WI38 (cell line): ENCODE measurements around the gene ANGPTL2.

Experiments used
- H3K4me3 ChIP-seq: 2 replicates; pipeline ENCODE4 v1.5.1; 2011; ENCODE audit warnings: low read depth, mild to moderate bottlenecking, control low read depth, low read length
- CTCF ChIP-seq: IDR thresholded peaks from 2 replicates; pipeline ENCODE4 v1.5.1; 2012; ENCODE audit warnings: low read depth, mild to moderate bottlenecking, control low read depth, low read length

Gene ANGPTL2

GRCh38 chr9:127130235-127130634, 7.8 kb upstream of the ANGPTL2 start:
- TF ChIP-seq CTCF = no peak

GRCh38 chr9:127129718-127130085, 7.3 kb upstream of the ANGPTL2 start:
- no peak for TF ChIP-seq CTCF
- no peak overlapping the region for H3K4me3 ChIP-seq

More at GRCh38 chr9:127130235-127130634, 7.8 kb upstream of the ANGPTL2 start:
- H3K4me3 ChIP-seq = no peak overlapping the region

GRCh38 chr9:127129073-127129717, 6.8 kb upstream of the ANGPTL2 start:
- no peak overlapping the region for H3K4me3 ChIP-seq
- no peak for TF ChIP-seq CTCF

- no peak for TF ChIP-seq CTCF
- H3K4me3 ChIP-seq = no peak overlapping the region
Measured at GRCh38 chr9:127128341-127129072, 6.1 kb upstream of the ANGPTL2 start.

- no peak overlapping the region for H3K4me3 ChIP-seq
- no peak for TF ChIP-seq CTCF
Measured at GRCh38 chr9:127126971-127127370, 4.5 kb upstream of the ANGPTL2 start.

- TF ChIP-seq CTCF = no peak
- H3K4me3 ChIP-seq = no peak overlapping the region
Measured at GRCh38 chr9:127124792-127125191, 2.4 kb upstream of the ANGPTL2 start.

GRCh38 chr9:127124111-127124531, 1.7 kb upstream of the ANGPTL2 start:
- H3K4me3 ChIP-seq = no peak overlapping the region
- TF ChIP-seq CTCF = no peak
